Measurements from ENCODE around the gene CAND2. TPM values are rescaled to one million over a fixed set of nuclear protein-coding genes. Genes with fewer than 3 reads are reported as not detected.
"Not testable (repeated sequence)": the region's sequence is repeated elsewhere in the genome, so short reads cannot be mapped to it uniquely, and the experiment has no call there.

The CAND2 gene
- total and polyA plus RNA-seq, 5 experiments from 2014 or later, result 1.8 to 4.3 (median 3.6) TPM

DNA sequence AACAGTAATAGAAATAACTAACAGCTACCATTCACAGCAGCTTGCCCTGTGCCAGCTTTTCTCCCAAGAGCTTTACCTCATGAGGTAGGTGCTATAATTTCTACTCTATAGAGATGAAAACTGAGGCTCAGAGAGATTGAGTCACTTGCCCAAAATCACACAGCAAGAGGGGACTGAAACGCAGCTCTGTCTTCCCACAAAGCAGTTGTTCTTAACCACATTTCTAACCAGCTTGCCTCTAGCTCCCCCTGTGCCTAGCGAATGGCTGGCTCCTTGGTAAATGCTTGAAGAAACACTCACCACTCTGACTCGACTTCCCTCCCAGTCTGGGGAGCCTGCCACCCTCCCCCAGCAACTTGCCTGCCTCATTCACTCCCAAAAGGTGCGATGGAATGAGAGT, 21.9 kb upstream of the CAND2 start:
- Mint-ChIP-seq H3K9me3 (peaks cover 0 to 6% (median 0%) of the 10 kb centered on the region in 9 donors), H3K36me3 (no peaks in the 10 kb centered on the region), H3K27ac (no peak overlapping the region), H3K4me1 (peaks cover 6 to 12% (median 8%) of the 10 kb centered on the region in 4 donors), H3K4me3 (no peak overlapping the region), H3K27me3 (peaks cover 0 to 8% (median 0%) of the 10 kb centered on the region in 5 donors)
- POLR2A ChIA-PET, result interaction anchor here (0.6 to 0.9 kb wide), 2 partner anchors 22 to 67 kb away, joined by 3 to 6 read pairs; no protein-coding TSS in a partner anchor
- DNase-seq, result no peak
- no peak for ATAC-seq

DNA sequence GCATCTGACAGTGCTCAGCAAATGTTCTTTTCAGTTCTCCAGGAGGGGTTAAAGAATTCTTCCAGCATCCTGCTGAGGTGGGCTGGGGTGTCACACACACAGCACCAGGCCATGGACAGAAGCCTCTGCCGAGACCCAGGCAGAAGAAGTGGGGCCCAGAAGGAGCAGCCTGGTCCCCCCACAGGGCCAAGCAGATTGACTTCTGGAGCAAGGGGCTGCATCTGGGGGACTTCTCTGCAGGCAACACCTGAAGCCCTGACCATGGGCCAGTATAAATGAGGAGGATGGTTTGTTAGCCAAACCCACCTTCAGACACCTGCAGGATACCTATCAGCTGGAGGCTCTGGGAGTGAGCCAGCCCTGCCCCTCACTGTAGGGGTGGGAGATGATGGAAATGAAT, 21.3 kb upstream of the CAND2 start:
- Mint-ChIP-seq H3K4me1 (peaks cover 6 to 12% (median 8%) of the 10 kb centered on the region in 4 donors), H3K27ac (no peak overlapping the region), H3K4me3 (no peak overlapping the region), H3K36me3 (no peaks in the 10 kb centered on the region), H3K9me3 (peaks cover 0 to 6% (median 0%) of the 10 kb centered on the region in 9 donors), H3K27me3 (peaks cover 0 to 10% (median 0%) of the 10 kb centered on the region in 5 donors)
- POLR2A ChIA-PET, result no interaction called here
- DNase-seq (no peak), ATAC-seq (no peak)

DNA sequence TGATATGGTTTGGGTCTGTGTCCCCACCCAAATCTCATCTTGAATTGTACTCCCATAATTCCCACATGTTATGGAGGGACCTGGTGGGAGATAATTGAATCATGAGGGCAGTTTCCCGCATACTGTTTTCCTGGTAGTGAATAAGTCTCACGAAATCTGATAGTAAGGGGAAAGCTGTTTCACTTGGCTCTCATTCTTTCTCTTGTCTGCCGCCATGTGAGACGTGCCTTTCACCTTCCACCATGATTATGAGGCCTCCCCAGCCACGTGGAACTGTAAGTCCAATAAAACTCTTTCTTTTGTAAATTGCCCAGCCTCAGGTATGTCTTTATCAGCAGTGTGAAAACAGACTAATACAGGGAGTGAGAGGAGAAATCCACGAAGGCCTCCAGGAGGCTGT, 20.5 kb upstream of the CAND2 start:
- H3K27ac Mint-ChIP-seq, POLR2A ChIA-PET, H3K9me3 Mint-ChIP-seq, DNase-seq, ATAC-seq, H3K4me3 Mint-ChIP-seq, H3K36me3 Mint-ChIP-seq: not testable (repeated sequence)
- Mint-ChIP-seq H3K4me1 (peaks cover 6 to 12% (median 8%) of the 10 kb centered on the region in 4 donors), H3K27me3 (peaks cover 0 to 16% (median 2%) of the 10 kb centered on the region in 5 donors)

DNA sequence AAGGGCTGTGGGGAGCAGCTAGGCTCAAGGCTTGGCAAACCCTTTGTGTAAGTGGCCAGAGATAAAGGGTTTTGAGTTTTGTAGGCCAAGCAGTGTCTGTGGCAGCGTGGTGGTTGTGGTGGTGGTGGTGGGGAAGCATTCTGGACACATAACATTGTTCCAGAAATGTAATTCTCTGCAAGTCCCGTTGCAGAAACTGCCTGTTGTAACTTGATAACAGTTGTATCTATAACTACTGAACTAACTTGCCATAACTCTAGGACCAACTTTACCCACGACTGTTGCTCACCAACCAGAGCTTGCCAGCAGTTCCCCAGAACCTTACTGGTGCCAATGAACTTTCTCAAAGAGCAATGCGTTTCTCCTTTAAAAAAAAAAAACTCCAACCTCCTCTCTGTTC, 19.3 kb upstream of the CAND2 start:
- H3K27me3 Mint-ChIP-seq, result peaks cover 2 to 19% (median 8%) of the 10 kb centered on the region in 5 donors
- DNase-seq (no peak), ATAC-seq (no peak)
- POLR2A ChIA-PET, result no interaction called here
- H3K9me3 Mint-ChIP-seq, result peaks cover 0 to 6% (median 0%) of the 10 kb centered on the region in 9 donors
- H3K4me1 Mint-ChIP-seq, result peaks cover 7 to 12% (median 8%) of the 10 kb centered on the region in 4 donors
- no peak overlapping the region for H3K27ac Mint-ChIP-seq
- H3K4me3 Mint-ChIP-seq, result no peak overlapping the region
- no peaks in the 10 kb centered on the region for H3K36me3 Mint-ChIP-seq

DNA sequence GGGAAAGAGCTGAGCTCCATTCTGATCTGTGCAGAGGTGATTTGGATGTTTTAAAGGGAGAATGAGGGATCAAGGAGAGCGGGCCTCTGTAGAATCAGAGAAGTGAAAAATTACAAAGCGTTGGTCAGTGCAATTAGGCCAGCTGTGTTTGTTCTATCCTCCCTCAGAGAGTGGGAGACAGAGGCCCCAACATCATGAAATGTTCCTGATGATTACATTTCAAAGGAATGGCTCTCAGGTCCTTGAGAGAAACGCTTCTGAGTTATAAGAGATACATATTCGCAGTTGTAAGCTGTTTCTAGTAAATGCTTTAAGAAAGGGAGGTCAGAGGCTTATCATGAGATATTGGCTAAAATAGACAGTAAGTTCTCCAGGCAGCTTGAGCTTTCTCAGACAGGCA, 15.7 kb upstream of the CAND2 start:
- Mint-ChIP-seq H3K36me3 (no peaks in the 10 kb centered on the region), H3K4me3 (no peak overlapping the region), H3K4me1 (peaks cover 0 to 1% (median 0%) of the 10 kb centered on the region in 4 donors), H3K27me3 (peaks cover 6 to 27% (median 21%) of the 10 kb centered on the region in 5 donors), H3K27ac (no peak overlapping the region), H3K9me3 (no peaks in the 10 kb centered on the region)
- POLR2A ChIA-PET, result no interaction called here
- DNase-seq (no peak), ATAC-seq (no peak)

DNA sequence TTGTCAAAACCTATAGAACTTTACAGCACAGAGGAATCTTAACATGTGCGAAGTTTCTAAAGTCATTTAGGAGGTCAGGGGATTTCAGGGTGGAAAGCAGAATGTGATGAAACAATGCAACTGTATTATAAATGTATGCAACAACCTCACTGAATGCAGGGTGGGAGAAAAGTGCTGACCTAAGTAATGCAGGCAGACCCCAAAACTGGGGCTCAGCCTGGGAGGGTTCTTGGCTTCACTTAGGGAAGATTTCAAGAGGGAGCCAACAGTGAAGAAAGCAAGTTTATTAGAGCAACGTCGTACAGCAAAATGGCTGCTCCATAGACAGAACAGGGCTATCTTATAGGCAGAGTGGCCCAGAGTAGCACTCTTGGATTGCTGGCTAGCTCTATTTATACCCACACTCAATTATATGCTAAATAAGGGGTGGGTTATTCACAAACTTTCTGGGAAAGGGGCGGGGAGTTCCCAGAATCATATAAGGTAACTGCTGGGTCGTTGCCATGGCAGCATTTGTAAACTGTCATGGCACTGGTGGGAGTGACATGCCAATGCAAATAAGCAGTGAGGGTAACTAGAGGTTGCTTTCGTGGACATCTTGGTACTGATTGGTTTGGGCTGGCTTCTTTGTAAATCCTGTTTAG, 14.2 kb upstream of the CAND2 start:
- DNase-seq (no peak), ATAC-seq (no peak)
- peaks cover 6 to 24% (median 22%) of the 10 kb centered on the region in 5 donors for H3K27me3 Mint-ChIP-seq
- peaks cover 0 to 1% (median 0%) of the 10 kb centered on the region in 4 donors for H3K4me1 Mint-ChIP-seq
- H3K36me3 Mint-ChIP-seq, result no peaks in the 10 kb centered on the region
- no peak overlapping the region for H3K27ac Mint-ChIP-seq
- POLR2A ChIA-PET, result no interaction called here
- H3K9me3 Mint-ChIP-seq, result no peaks in the 10 kb centered on the region
- H3K4me3 Mint-ChIP-seq, result no peak overlapping the region

DNA sequence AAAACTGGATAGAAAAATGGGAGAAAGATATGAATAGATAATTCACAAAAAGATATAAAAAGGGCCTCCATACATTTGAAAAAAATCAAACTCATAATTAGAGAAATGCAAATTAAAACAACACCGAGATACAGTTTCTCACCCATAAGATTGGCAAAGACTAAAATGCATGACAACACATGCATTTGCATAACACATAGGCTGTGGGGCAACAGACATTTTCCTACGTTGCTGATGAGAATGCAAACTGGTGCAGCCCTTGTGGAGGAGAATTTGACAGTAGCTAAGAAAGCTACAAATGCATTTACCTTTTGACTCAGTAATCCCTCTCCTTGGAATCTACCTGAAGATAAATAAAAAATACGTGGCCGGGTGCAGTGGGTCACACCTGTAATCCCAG, 11.4 kb upstream of the CAND2 start:
- ATAC-seq (no peak), DNase-seq (no peak)
- Mint-ChIP-seq H3K4me3 (no peak overlapping the region), H3K27me3 (peaks cover 6 to 23% (median 21%) of the 10 kb centered on the region in 5 donors), H3K9me3 (no peaks in the 10 kb centered on the region), H3K36me3 (no peaks in the 10 kb centered on the region), H3K4me1 (peaks cover 0 to 1% (median 0%) of the 10 kb centered on the region in 4 donors), H3K27ac (no peak overlapping the region)
- POLR2A ChIA-PET, result no interaction called here

DNA sequence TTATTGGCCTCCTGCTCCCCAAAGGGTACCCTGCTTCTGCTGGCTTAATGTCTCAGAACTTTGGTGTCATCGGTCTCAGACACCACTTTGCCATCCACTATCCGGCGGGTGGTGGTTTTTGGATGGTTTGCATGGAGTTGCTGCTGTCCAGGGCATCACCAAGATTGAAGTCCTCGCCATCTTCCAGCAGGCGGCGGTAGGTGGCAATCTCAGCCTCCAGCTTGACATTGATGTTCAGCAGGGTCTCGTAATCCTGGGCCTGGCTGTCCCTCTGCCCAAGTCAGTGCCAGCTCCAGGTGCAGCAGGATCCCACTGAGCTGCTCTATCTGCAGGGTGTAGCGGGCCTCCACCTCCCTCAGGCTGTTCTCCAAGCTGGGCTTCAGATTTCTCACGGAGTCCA, 9.1 kb upstream of the CAND2 start:
- H3K4me1 Mint-ChIP-seq, H3K4me3 Mint-ChIP-seq, H3K9me3 Mint-ChIP-seq, H3K36me3 Mint-ChIP-seq, H3K27ac Mint-ChIP-seq: not testable (repeated sequence)
- peaks cover 4 to 23% (median 13%) of the 10 kb centered on the region in 5 donors for H3K27me3 Mint-ChIP-seq
- POLR2A ChIA-PET, result interaction anchor here (0.8 to 3.0 kb wide), 5 partner anchors 21 to 104 kb away, joined by 3 to 18 read pairs (median 3); partner anchors contain the start of gene RPL32
- DNase-seq (peak in 6 of 10 donors; percentile 40 to 86 (median 52)), ATAC-seq (peak in 1 of 2 donors; percentile 81)

DNA sequence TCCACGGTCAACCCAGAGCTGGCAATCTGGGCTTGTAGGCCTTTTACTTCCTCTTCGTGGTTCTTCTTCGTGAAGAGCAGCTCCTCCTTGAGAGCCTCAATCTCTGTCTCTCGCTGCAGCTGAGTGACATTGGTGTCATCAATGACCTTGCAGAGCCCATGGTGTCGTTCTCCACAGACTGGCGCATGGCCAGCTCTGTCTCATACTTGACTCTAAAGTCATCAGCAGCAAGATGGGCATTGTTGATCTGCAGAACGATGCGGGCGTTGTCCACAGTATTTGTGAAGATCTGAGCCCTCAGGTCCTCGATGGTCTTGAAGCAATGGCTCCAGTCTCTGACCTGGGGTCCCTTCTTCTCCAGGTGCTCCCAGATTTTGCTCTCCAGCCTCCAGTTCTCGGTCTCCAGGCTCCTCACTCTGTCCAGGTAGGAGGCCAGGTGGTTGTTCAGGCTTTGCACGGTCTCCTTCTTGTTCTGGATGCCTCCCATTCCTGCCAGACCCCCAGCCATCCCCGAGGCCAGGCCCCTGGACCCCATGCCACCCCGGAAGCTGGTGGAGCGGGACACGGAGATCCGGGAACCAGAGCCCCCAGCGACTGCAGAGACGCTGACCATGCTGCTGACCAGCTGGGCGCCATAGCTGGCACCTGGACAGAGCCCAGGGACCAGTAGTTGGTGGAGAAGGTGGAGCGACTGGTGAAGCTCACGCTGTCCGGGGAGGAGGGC, 8.4 kb upstream of the CAND2 start:
- not testable (repeated sequence) for ATAC-seq, H3K27ac Mint-ChIP-seq, H3K4me3 Mint-ChIP-seq, H3K4me1 Mint-ChIP-seq, H3K36me3 Mint-ChIP-seq, H3K9me3 Mint-ChIP-seq, DNase-seq
- peaks cover 0 to 19% (median 7%) of the 10 kb centered on the region in 5 donors for H3K27me3 Mint-ChIP-seq
- POLR2A ChIA-PET, result interaction anchor here (0.8 to 3.0 kb wide), 5 partner anchors 21 to 104 kb away, joined by 3 to 18 read pairs (median 3); partner anchors contain the start of gene RPL32

DNA sequence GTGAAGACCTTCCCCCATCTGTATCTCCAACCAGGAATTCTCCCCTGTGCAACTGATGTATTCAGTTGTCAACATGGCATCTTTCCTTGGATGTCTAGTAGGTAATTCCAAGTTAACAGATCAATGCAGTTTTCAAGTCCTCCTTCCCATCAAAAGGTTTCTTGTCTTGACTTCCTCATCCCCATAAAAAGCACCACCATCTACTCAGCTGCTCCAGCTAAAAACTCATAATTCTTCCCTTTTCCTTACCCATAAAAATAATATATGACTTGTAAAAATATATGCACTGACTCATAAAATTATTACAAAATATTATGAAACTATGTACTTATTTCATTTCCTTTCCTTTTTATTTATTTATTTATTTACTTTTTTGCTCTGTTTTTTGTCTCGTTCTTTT, 5.0 kb upstream of the CAND2 start:
- H3K4me3 Mint-ChIP-seq, result no peak overlapping the region
- H3K27me3 Mint-ChIP-seq, result peaks cover 0 to 12% (median 5%) of the 10 kb centered on the region in 5 donors
- no peak for DNase-seq
- H3K9me3 Mint-ChIP-seq, result no peaks in the 10 kb centered on the region
- H3K4me1 Mint-ChIP-seq, result peaks cover 0 to 7% (median 4%) of the 10 kb centered on the region in 4 donors
- ATAC-seq, result no peak
- no peak overlapping the region for H3K27ac Mint-ChIP-seq
- H3K36me3 Mint-ChIP-seq, result no peaks in the 10 kb centered on the region
- POLR2A ChIA-PET, result interaction anchor here (1.5 kb wide), 1 partner anchor 49 kb away, joined by 4 read pairs; no protein-coding TSS in a partner anchor

DNA sequence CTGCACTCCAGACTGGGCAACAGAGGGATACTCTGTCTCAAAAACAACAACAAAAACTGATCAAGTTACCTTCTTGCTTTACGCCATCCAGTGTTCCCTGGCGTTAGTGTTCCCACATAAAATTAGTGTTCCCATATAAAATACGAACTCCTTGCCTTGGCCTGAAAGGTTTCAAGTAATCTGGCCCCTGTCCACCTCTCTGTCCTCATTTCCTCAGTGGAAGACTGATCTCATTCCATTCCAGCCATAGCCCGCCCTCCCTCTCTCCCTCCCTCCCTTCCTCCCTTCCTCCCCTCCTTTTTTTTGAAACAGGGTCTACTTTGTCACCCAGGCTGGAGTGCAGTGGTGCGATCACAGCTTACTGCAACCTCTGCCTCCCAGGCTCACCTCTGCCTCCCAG, 2.8 kb upstream of the CAND2 start:
- Mint-ChIP-seq H3K36me3 (no peaks in the 10 kb centered on the region), H3K27ac (no peak overlapping the region), H3K4me3 (peak overlapping the region in 1 of 10 donors; percentile 29), H3K4me1 (peaks cover 5 to 23% (median 12%) of the 10 kb centered on the region in 4 donors), H3K27me3 (peaks cover 0 to 12% (median 5%) of the 10 kb centered on the region in 5 donors), H3K9me3 (no peaks in the 10 kb centered on the region)
- no peak for DNase-seq
- no peak for ATAC-seq
- POLR2A ChIA-PET, result interaction anchor here (0.7 kb wide), 1 partner anchor 15 kb away, joined by 3 read pairs; no protein-coding TSS in a partner anchor

DNA sequence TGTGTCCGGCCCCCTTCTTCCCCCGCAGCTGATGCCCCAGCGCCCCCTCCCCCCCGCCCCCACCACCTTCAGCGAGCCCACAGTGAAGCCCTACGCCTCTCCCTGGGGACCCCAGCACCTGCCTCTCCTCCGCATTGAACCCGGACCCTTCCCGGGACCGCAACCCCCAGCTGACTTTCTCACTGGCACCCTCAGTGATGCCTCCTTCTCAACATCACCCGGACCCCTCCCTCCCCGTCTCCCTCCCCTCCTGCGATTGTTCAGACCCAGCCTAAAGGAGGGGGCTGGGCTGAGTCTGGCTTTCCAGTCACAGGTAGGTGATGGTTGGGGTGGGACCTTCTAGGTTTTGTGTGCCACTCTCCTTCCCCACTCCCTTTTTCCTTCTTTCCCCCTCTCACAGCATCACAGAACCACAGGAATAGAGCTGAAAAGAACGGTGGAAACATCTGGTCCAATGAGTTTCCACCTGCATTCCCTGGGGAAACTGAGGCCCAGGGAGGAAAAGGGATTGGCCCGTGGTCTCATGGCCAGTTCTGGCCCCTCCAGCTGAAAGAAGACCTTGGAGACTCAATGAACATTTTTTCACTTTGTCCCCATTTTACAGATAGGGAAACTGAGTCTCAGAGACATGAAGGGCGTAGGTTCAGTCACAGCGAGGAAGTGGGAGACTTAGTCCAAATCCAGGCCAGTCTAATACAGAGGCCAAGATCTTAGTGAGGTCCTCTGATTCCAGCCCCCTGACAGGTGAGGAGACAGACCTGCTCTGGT, 828 bp downstream of the CAND2 start:
- Mint-ChIP-seq H3K9me3 (no peaks in the 10 kb centered on the region), H3K27ac (peak overlapping the region in 6 of 10 donors; percentile 16 to 90 (median 60)), H3K4me3 (peak overlapping the region; percentile 79 to 94 (median 89)), H3K36me3 (no peaks in the 10 kb centered on the region), H3K4me1 (peaks cover 5 to 23% (median 13%) of the 10 kb centered on the region in 4 donors), H3K27me3 (peaks cover 0 to 12% (median 3%) of the 10 kb centered on the region in 5 donors)
- POLR2A ChIA-PET, result interaction anchor here (2.2 to 2.8 kb wide), 3 partner anchors 12 to 44 kb away, joined by 10 to 18 read pairs (median 15); partner anchors contain the start of gene RPL32
- DNase-seq (no peak), ATAC-seq (no peak)

All from naive thymus-derived CD8-positive, alpha-beta T cell (primary cell).